Measurements from ENCODE around the gene PPP1R9A. TPM values are rescaled to one million over a fixed set of nuclear protein-coding genes. Genes with fewer than 3 reads are reported as not detected.
A peak's percentile ranks its signal among the peaks of the same experiment; 100 is the strongest.

Gene PPP1R9A
- total and polyA plus RNA-seq, 3 experiments from 2014 or later = 0.02 TPM; not detected in 2

- Histone ChIP-seq H3K27ac (ENCODE audit: low read depth, low read length) (no peak overlapping the region), H3K4me1 (ENCODE audit: insufficient read depth, low read length) (no peaks in the 10 kb centered on the region), H3K36me3 (ENCODE audit: insufficient read depth, low read length) (no peaks in the 10 kb centered on the region), H3K9me3 (ENCODE audit: low read length) (no peaks in the 10 kb centered on the region), H3K27me3 (ENCODE audit: insufficient read depth, low read length, poor library complexity, severe bottlenecking) (no peaks in the 10 kb centered on the region), H3K4me3 (ENCODE audit: low read length) (no peak overlapping the region)
- no peak for DNase-seq
- Mint-ChIP-seq H3K27ac (no peak overlapping the region), H3K27me3 (peaks cover 0 to 3% of the 10 kb centered on the region in 2 donors), H3K9me3 (no peaks in the 10 kb centered on the region), H3K4me3 (no peak overlapping the region), H3K4me1 (no peaks in the 10 kb centered on the region), H3K36me3 (no peaks in the 10 kb centered on the region)
- CTCF ChIA-PET = no interaction called here
- POLR2A ChIA-PET = no interaction called here
Measured at GRCh38 chr7:95244616-95245015, 337.2 kb downstream of the PPP1R9A start.

- Mint-ChIP-seq H3K27me3 (peaks cover 0 to 3% of the 10 kb centered on the region in 2 donors), H3K9me3 (no peaks in the 10 kb centered on the region), H3K4me3 (no peak overlapping the region), H3K27ac (no peak overlapping the region), H3K4me1 (no peaks in the 10 kb centered on the region), H3K36me3 (no peaks in the 10 kb centered on the region)
- CTCF ChIA-PET = no interaction called here
- Histone ChIP-seq H3K36me3 (ENCODE audit: insufficient read depth, low read length) (no peaks in the 10 kb centered on the region), H3K9me3 (ENCODE audit: low read length) (no peaks in the 10 kb centered on the region), H3K27me3 (ENCODE audit: insufficient read depth, low read length, poor library complexity, severe bottlenecking) (no peaks in the 10 kb centered on the region), H3K4me1 (ENCODE audit: insufficient read depth, low read length) (no peaks in the 10 kb centered on the region), H3K27ac (ENCODE audit: low read depth, low read length) (no peak overlapping the region), H3K4me3 (ENCODE audit: low read length) (no peak overlapping the region)
- POLR2A ChIA-PET = no interaction called here
- no peak for DNase-seq
Measured at GRCh38 chr7:95245828-95246500, 338.6 kb downstream of the PPP1R9A start.

DNA sequence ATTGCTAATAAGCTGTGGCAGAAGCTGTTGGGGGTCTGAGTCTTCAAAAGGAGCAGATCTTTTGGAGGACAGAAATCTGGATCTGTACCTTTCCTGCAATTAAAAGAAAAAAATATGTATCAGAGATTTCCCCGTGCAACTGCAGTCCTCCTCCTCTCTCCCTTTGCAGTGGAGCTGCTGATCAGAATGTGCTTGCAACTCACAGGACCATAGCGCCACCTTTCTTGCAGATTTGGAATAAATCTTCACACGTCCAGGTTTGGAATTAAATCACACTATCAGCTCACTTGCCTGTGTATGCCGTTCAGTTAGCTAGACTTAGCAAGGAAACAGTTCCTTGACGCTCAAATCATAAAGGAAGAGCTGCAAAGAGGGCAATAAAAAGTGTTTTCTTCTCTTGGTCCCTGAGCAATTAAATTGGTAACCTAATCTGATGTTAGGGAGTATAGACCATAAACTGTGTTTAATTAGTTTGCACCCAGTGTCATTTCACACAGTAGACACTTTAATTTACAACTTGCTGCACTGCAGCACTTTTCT lies 339.5 kb downstream of the PPP1R9A start:
- Mint-ChIP-seq H3K27ac (no peak overlapping the region), H3K4me3 (no peak overlapping the region), H3K27me3 (peaks cover 0 to 3% of the 10 kb centered on the region in 2 donors), H3K9me3 (no peaks in the 10 kb centered on the region), H3K36me3 (no peaks in the 10 kb centered on the region), H3K4me1 (no peaks in the 10 kb centered on the region)
- DNase-seq = peak in 3 of 5 donors; percentile 0 to 31 (median 4)
- CTCF ChIA-PET = no interaction called here
- Histone ChIP-seq H3K4me3 (ENCODE audit: low read length) (no peak overlapping the region), H3K27ac (ENCODE audit: low read depth, low read length) (no peak overlapping the region), H3K27me3 (ENCODE audit: insufficient read depth, low read length, poor library complexity, severe bottlenecking) (no peaks in the 10 kb centered on the region), H3K4me1 (ENCODE audit: insufficient read depth, low read length) (no peaks in the 10 kb centered on the region), H3K36me3 (ENCODE audit: insufficient read depth, low read length) (no peaks in the 10 kb centered on the region), H3K9me3 (ENCODE audit: low read length) (no peaks in the 10 kb centered on the region)
- POLR2A ChIA-PET = no interaction called here

- no peaks in the 10 kb centered on the region for H3K27me3 ChIP-seq (ENCODE audit: insufficient read depth, low read length, poor library complexity, severe bottlenecking)
- Mint-ChIP-seq H3K4me3 (no peak overlapping the region), H3K27ac (no peak overlapping the region), H3K9me3 (no peaks in the 10 kb centered on the region), H3K4me1 (no peaks in the 10 kb centered on the region), H3K36me3 (no peaks in the 10 kb centered on the region), H3K27me3 (peaks cover 2 to 3% of the 10 kb centered on the region in 2 donors)
- no peak for DNase-seq
- CTCF ChIA-PET = no interaction called here
- H3K4me3 ChIP-seq (ENCODE audit: low read length) = no peak overlapping the region
- no peaks in the 10 kb centered on the region for H3K36me3 ChIP-seq (ENCODE audit: insufficient read depth, low read length)
- H3K9me3 ChIP-seq (ENCODE audit: low read length) = no peaks in the 10 kb centered on the region
- POLR2A ChIA-PET = no interaction called here
- H3K27ac ChIP-seq (ENCODE audit: low read depth, low read length) = no peak overlapping the region
- no peaks in the 10 kb centered on the region for H3K4me1 ChIP-seq (ENCODE audit: insufficient read depth, low read length)
Measured at GRCh38 chr7:95250571-95250970, 343.2 kb downstream of the PPP1R9A start.

- POLR2A ChIA-PET = no interaction called here
- DNase-seq = no peak
- peaks cover 2 to 3% of the 10 kb centered on the region in 2 donors for H3K27me3 Mint-ChIP-seq
Measured at GRCh38 chr7:95251966-95252365, 344.6 kb downstream of the PPP1R9A start.

DNA sequence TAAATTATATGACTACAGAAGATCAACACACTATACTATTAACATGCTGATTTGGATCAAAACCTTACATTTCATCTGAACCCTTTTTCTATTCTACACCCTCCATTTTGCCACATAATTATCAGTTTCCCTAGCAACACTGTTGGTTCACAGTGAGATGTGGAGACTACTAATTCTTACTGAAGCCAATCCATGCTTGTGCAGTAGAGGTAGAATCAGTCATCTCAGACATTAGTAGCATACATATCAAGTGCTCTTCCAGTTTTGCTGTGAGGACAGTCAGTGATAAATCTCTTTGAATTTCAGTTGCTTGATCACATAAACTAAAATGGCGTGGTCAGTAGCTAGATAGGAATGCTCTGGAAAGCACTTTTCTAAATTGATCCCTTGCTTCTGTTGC lies 346.6 kb downstream of the PPP1R9A start:
- peaks cover 0 to 6% (median 0%) of the 10 kb centered on the region in 3 donors for H3K4me1 Mint-ChIP-seq
- Histone ChIP-seq H3K9me3 (ENCODE audit: low read length) (no peaks in the 10 kb centered on the region), H3K4me1 (ENCODE audit: insufficient read depth, low read length) (no peaks in the 10 kb centered on the region), H3K27me3 (ENCODE audit: insufficient read depth, low read length, poor library complexity, severe bottlenecking) (no peaks in the 10 kb centered on the region), H3K27ac (ENCODE audit: low read depth, low read length) (no peak overlapping the region), H3K36me3 (ENCODE audit: insufficient read depth, low read length) (no peaks in the 10 kb centered on the region), H3K4me3 (ENCODE audit: low read length) (no peak overlapping the region)
- CTCF ChIA-PET = no interaction called here
- no peak overlapping the region for H3K27ac Mint-ChIP-seq
- H3K27me3 Mint-ChIP-seq = peaks cover 2 to 3% of the 10 kb centered on the region in 2 donors
- no peak overlapping the region for H3K4me3 Mint-ChIP-seq
- no peak for DNase-seq
- no peaks in the 10 kb centered on the region for H3K36me3 Mint-ChIP-seq
- POLR2A ChIA-PET = no interaction called here
- H3K9me3 Mint-ChIP-seq = peaks cover 0 to 2% (median 0%) of the 10 kb centered on the region in 5 donors

More at GRCh38 chr7:95251966-95252365, 344.6 kb downstream of the PPP1R9A start:
- no peaks in the 10 kb centered on the region for H3K9me3 ChIP-seq (ENCODE audit: low read length)
- Mint-ChIP-seq H3K4me1 (no peaks in the 10 kb centered on the region), H3K27ac (no peak overlapping the region), H3K4me3 (no peak overlapping the region), H3K36me3 (no peaks in the 10 kb centered on the region), H3K9me3 (no peaks in the 10 kb centered on the region)
- H3K4me3 ChIP-seq (ENCODE audit: low read length) = no peak overlapping the region
- CTCF ChIA-PET = no interaction called here
- H3K27ac ChIP-seq (ENCODE audit: low read depth, low read length) = no peak overlapping the region
- no peaks in the 10 kb centered on the region for H3K27me3 ChIP-seq (ENCODE audit: insufficient read depth, low read length, poor library complexity, severe bottlenecking)
- no peaks in the 10 kb centered on the region for H3K4me1 ChIP-seq (ENCODE audit: insufficient read depth, low read length)
- H3K36me3 ChIP-seq (ENCODE audit: insufficient read depth, low read length) = no peaks in the 10 kb centered on the region

- POLR2A ChIA-PET = no interaction called here
- H3K27ac Mint-ChIP-seq = no peak overlapping the region
- DNase-seq = no peak
- CTCF ChIA-PET = no interaction called here
- H3K36me3 ChIP-seq (ENCODE audit: insufficient read depth, low read length) = no peaks in the 10 kb centered on the region
- no peak overlapping the region for H3K4me3 ChIP-seq (ENCODE audit: low read length)
- no peaks in the 10 kb centered on the region for H3K36me3 Mint-ChIP-seq
- H3K9me3 Mint-ChIP-seq = peaks cover 0 to 2% (median 0%) of the 10 kb centered on the region in 5 donors
- H3K4me1 Mint-ChIP-seq = peaks cover 0 to 6% (median 0%) of the 10 kb centered on the region in 3 donors
- no peaks in the 10 kb centered on the region for H3K4me1 ChIP-seq (ENCODE audit: insufficient read depth, low read length)
- H3K27me3 Mint-ChIP-seq = peaks cover 2 to 3% of the 10 kb centered on the region in 2 donors
- no peaks in the 10 kb centered on the region for H3K9me3 ChIP-seq (ENCODE audit: low read length)
- no peaks in the 10 kb centered on the region for H3K27me3 ChIP-seq (ENCODE audit: insufficient read depth, low read length, poor library complexity, severe bottlenecking)
- H3K27ac ChIP-seq (ENCODE audit: low read depth, low read length) = no peak overlapping the region
- no peak overlapping the region for H3K4me3 Mint-ChIP-seq
Measured at GRCh38 chr7:95255691-95256090, 348.3 kb downstream of the PPP1R9A start.

GRCh38 chr7:95261895-95262415 lies 354.6 kb downstream of the PPP1R9A start:
- CTCF ChIA-PET = no interaction called here
- H3K27ac Mint-ChIP-seq = no peak overlapping the region
- Histone ChIP-seq H3K36me3 (ENCODE audit: insufficient read depth, low read length) (no peaks in the 10 kb centered on the region), H3K27me3 (ENCODE audit: insufficient read depth, low read length, poor library complexity, severe bottlenecking) (no peaks in the 10 kb centered on the region), H3K9me3 (ENCODE audit: low read length) (no peaks in the 10 kb centered on the region), H3K27ac (ENCODE audit: low read depth, low read length) (no peak overlapping the region), H3K4me3 (ENCODE audit: low read length) (no peak overlapping the region), H3K4me1 (ENCODE audit: insufficient read depth, low read length) (no peaks in the 10 kb centered on the region)
- no peak overlapping the region for H3K4me3 Mint-ChIP-seq
- peaks cover 0 to 6% (median 0%) of the 10 kb centered on the region in 3 donors for H3K4me1 Mint-ChIP-seq
- POLR2A ChIA-PET = no interaction called here
- no peaks in the 10 kb centered on the region for H3K36me3 Mint-ChIP-seq
- H3K9me3 Mint-ChIP-seq = peaks cover 0 to 2% (median 0%) of the 10 kb centered on the region in 5 donors
- DNase-seq = no peak
- H3K27me3 Mint-ChIP-seq = no peaks in the 10 kb centered on the region
